GM12878 (cell line): ENCODE results near the gene BTBD3. TPM values are rescaled to one million over a fixed set of nuclear protein-coding genes. Genes with fewer than 3 reads are reported as not detected.

Experiments used
- ATAC-seq: fragments of 200-7000 bp; cut with Tn5 transposase; 3 replicates; pipeline ENCODE4 v1.9.1; 2020; ENCODE audit warnings: mild to moderate bottlenecking, moderate library complexity
- BruUV-seq: library from RNA; stranded (reverse); fragments of 400-500 nt; replicated peaks from 2 replicates; lab custom pipeline; 2021; lab: Mats Ljungman, UMichigan
- CTCF ChIA-PET: fragments of 300-600 bp; sonication (Branson Sonifier 250); formaldehyde crosslinking; extraction: SDS; loops from one replicate; lab custom pipeline; 2021; ENCODE audit warnings: inconsistent platforms; lab: Yijun Ruan, JAX
- POLR2A ChIA-PET: fragments of 350-600 bp; formaldehyde crosslinking; extraction: SDS; loops from one replicate; lab custom pipeline; 2021; ENCODE audit warnings: inconsistent platforms; lab: Charles Lee
- RAD21 ChIA-PET: fragments of 300-600 bp; sonication (Branson Sonifier 250); formaldehyde crosslinking; loops from one replicate; lab custom pipeline; 2023; ENCODE audit warnings: antibody characterized with exemption; ENCODE audit not compliant: unreplicated experiment; lab: Charles Lee
- SMC1A ChIA-PET: fragments of 300-600 bp; sonication (Branson Sonifier 250); formaldehyde crosslinking; loops from one replicate; lab custom pipeline; 2023; ENCODE audit not compliant: unreplicated experiment, uncharacterized antibody; lab: Charles Lee
- DNase-seq: peaks from one replicate; pipeline ENCODE4 v3.0.0-alpha.2; 2011; ENCODE audit warnings: low read depth, low spot score
- FAIRE-seq: peaks from 3 replicates; lab custom pipeline; 2011; peaks lifted over from hg19 to GRCh38; lab: Jason Lieb, UNC
- H2AFZ ChIP-seq: 2 replicates; pipeline ENCODE4 v1.6.0; 2011; ENCODE audit warnings: low read depth, low read length, control low read depth; ENCODE audit not compliant: control insufficient read depth
- H3K27ac ChIP-seq: 2 replicates; pipeline ENCODE4 v1.5.1; 2011; ENCODE audit warnings: control low read depth; ENCODE audit not compliant: control insufficient read depth, insufficient read depth
- H3K27me3 ChIP-seq, 2 experiments: replicated peaks in 1 of 2; 2 replicates each; pipeline versions ENCODE4 v1.6.0 to v1.6.1; 2011; ENCODE audit warnings: low read length in 1 of 2; ENCODE audit not compliant: control insufficient read depth in 2 of 2, insufficient read depth in 2 of 2
- H3K36me3 ChIP-seq, 2 experiments: 2 replicates each; pipeline ENCODE4 v1.5.1; 2011; ENCODE audit warnings: low read length in 1 of 2; ENCODE audit not compliant: control insufficient read depth in 2 of 2, insufficient read depth in 2 of 2
- H3K4me1 ChIP-seq: 2 replicates; pipeline ENCODE4 v1.6.1; 2011; ENCODE audit warnings: mild to moderate bottlenecking, low read length, moderate library complexity, mixed read lengths; ENCODE audit not compliant: control insufficient read depth, insufficient read depth
- H3K4me2 ChIP-seq: 2 replicates; pipeline ENCODE4 v1.6.0; 2011; ENCODE audit warnings: control low read depth; ENCODE audit not compliant: control insufficient read depth, insufficient read depth
- H3K4me3 ChIP-seq: fragments of 200-600 bp; sonication (generic); 2 replicates; pipeline ENCODE4 v1.5.1; 2016
- H3K79me2 ChIP-seq: 2 replicates; pipeline ENCODE4 v1.6.0; 2011; ENCODE audit warnings: low read length; ENCODE audit not compliant: control insufficient read depth, insufficient read depth
- H3K9ac ChIP-seq: 2 replicates; pipeline ENCODE4 v1.8.0; 2011; ENCODE audit warnings: low read length, control low read depth, mixed read lengths; ENCODE audit not compliant: control insufficient read depth, insufficient read depth
- H3K9me3 ChIP-seq: replicated peaks from 3 replicates; pipeline ENCODE4 v1.5.1; 2011; ENCODE audit warnings: mild to moderate bottlenecking, low read length; ENCODE audit not compliant: control insufficient read depth, insufficient read depth
- H4K20me1 ChIP-seq: 2 replicates; pipeline ENCODE4 v1.6.0; 2011; ENCODE audit not compliant: control insufficient read depth, insufficient read depth
- BHLHE40 ChIP-seq, 2 experiments: fragments of 450-650 bp in 1 of 2; IDR thresholded peaks; 2 replicates each; pipeline ENCODE4 v1.6.1; 2011 to 2017; ENCODE audit warnings: low read depth in 2 of 2, borderline replicate concordance in 1 of 2, improper control_type of control experiment in 1 of 2, low read length in 1 of 2, mild to moderate bottlenecking in 1 of 2
- CHD4 ChIP-seq: fragments of 200-600 bp; sonication (generic); IDR thresholded peaks from 2 replicates; pipeline ENCODE4 v1.6.1; 2016; ENCODE audit warnings: mild to moderate bottlenecking
- KAT2A ChIP-seq: conservative IDR thresholded peaks from 2 replicates; pipeline ENCODE4 v1.6.1; 2011; ENCODE audit warnings: low read depth, low read length; ENCODE audit not compliant: control insufficient read depth
- MLLT1 ChIP-seq: fragments of 450-650 bp; IDR thresholded peaks from 2 replicates; pipeline ENCODE4 v1.6.1; 2016; ENCODE audit warnings: mild to moderate bottlenecking
- NKRF ChIP-seq: fragments of 450-650 bp; conservative IDR thresholded peaks from 2 replicates; pipeline ENCODE4 v1.6.1; 2017; ENCODE audit warnings: mild to moderate bottlenecking, moderate library complexity
- NRF1 ChIP-seq: conservative IDR thresholded peaks from 2 replicates; pipeline ENCODE4 v1.6.1; 2011; ENCODE audit warnings: mild to moderate bottlenecking, low read depth, low read length, improper control_type of control experiment
- SMAD5 ChIP-seq: IDR thresholded peaks from 2 replicates; pipeline ENCODE4 v1.6.1; 2016; ENCODE audit warnings: antibody characterized with exemption, low read depth
- TCF7 ChIP-seq: IDR thresholded peaks from 2 replicates; pipeline ENCODE4 v1.6.1; 2014; ENCODE audit warnings: antibody characterized with exemption, borderline replicate concordance
- YY1 ChIP-seq: IDR thresholded peaks from 2 replicates; pipeline ENCODE4 v1.6.1; 2011; ENCODE audit warnings: low read depth, mild to moderate bottlenecking, low read length
- ZBTB11 ChIP-seq: fragments of 450-650 bp; formaldehyde crosslinking; IDR thresholded peaks from 2 replicates; pipeline ENCODE4 v1.5.0; 2022; ENCODE audit warnings: mild to moderate bottlenecking, missing genetic modification characterization
- ZNF687 ChIP-seq: fragments of 450-650 bp; IDR thresholded peaks from 2 replicates; pipeline ENCODE4 v1.6.1; 2017; ENCODE audit warnings: mild to moderate bottlenecking, moderate library complexity
- WGBS: methylation state at CpG from one replicate; pipeline ENCODE4 v1.1.6; 2016; ENCODE audit warnings: low lambda C conversion rate; ENCODE audit not compliant: insufficient replicate concordance, insufficient coverage; ENCODE audit errors: missing lambda C conversion rate; 5-methylcytosine and 5-hydroxymethylcytosine counted together
- in situ Hi-C: fragments of 300-500 bp; cut with MboI; formaldehyde crosslinking; loops from 9 replicates; pipeline ENCODE4 v1.14.3; 2018; ENCODE audit warnings: mixed read lengths
- intact Hi-C: fragments of 100-400 bp; cut with micrococcal nuclease; formaldehyde crosslinking; loops from one replicate; pipeline ENCODE4 v1.14.2; 2022; ENCODE audit not compliant: unreplicated experiment
- polyA plus RNA-seq, 11 experiments: library from polyadenylated mRNA; depleted of rRNA in 4 of 11; unstranded in 6 of 11; stranded (reverse) in 5 of 11; fragments of >200 nt; fragmentation: Nextera tagmentation in 4 of 11; fragmentation: Illumina TruSeq in 1 of 11; extraction: Ambion mirVana in 4 of 11; extraction: Trizol in 1 of 11; gene quantifications; 1 replicate in 1 of 11; 2 replicates in 10 of 11; pipeline versions ENCODE4 v1.2.1 to v1.2.3, GENCODE V29; 2011 to 2016; ENCODE audit warnings: inconsistent platforms in 2 of 11, missing spikeins in 2 of 11, low read depth in 1 of 11
- total RNA-seq, 4 experiments: library from RNA; depleted of rRNA in 3 of 4; stranded (reverse); fragments of >200 nt in 3 of 4; fragmentation: Illumina TruSeq in 1 of 4; extraction: Trizol in 1 of 4; gene quantifications; 2 replicates each; pipeline versions ENCODE4 v1.2.1 to v1.2.3, GENCODE V29; 2013 to 2021

The BTBD3 gene
- total and polyA plus RNA-seq, 10 of the 15 experiments (the other 5 are each of a cell fraction or from before 2014, with no cell fraction given) = 0.02 to 12.8 (median 0.23) TPM

GRCh38 chr20:11906626-11907480 is 10.8 kb upstream of the BTBD3 start:
- Histone ChIP-seq H3K4me2 (no peak overlapping the region), H3K9ac (no peak overlapping the region), H3K9me3 (no peaks in the 10 kb centered on the region; the same call in 2 of the 3 replicates), H3K4me3 (no peak overlapping the region), H4K20me1 (no peaks in the 10 kb centered on the region), H3K79me2 (no peaks in the 10 kb centered on the region), H3K27me3 (no peaks in the 10 kb centered on the region), H3K36me3 (no peaks in the 10 kb centered on the region), H3K27ac (no peak overlapping the region), H3K4me1 (no peaks in the 10 kb centered on the region), H2AFZ (no peak overlapping the region)
- ChIA-PET RAD21 (interaction anchor here (1.1 kb wide), 1 partner anchor 301 kb away, joined by 3 read pairs; no protein-coding TSS in a partner anchor), POLR2A (no interaction called here), SMC1A (no interaction called here), CTCF (interaction anchor here (0.5 to 0.8 kb wide), 2 partner anchors 12 to 346 kb away, joined by 3 to 4 read pairs; no protein-coding TSS in a partner anchor)
- no TSS peak for BruUV-seq
- intact Hi-C loops = no loop called here
- WGBS = 37% methylated on average over 4 of the region's 4 CpGs
- ATAC-seq (no peak), DNase-seq (no peak), FAIRE-seq (no peak)
- in situ Hi-C loops = no loop called here
- TF ChIP-seq ZNF687 = no peak
- no peak for TF ChIP-seq CHD4
- no peak for TF ChIP-seq KAT2A
- TF ChIP-seq TCF7 = no peak
- no peak for TF ChIP-seq NKRF
- TF ChIP-seq NRF1 = no peak
- TF ChIP-seq SMAD5 = no peak
- no peak for TF ChIP-seq BHLHE40 (IDR thresholded peaks at IDR 0.05; ENCODE audit: borderline replicate concordance in 1 of 2, low read depth in 2 of 2, low read length in 1 of 2)
- no peak for TF ChIP-seq MLLT1
- TF ChIP-seq YY1 = no peak
- no peak for TF ChIP-seq ZBTB11 (CRISPR knock-in tag)
